ENCODE measurements around the gene THYN1.

THYN1 gene

DNA sequence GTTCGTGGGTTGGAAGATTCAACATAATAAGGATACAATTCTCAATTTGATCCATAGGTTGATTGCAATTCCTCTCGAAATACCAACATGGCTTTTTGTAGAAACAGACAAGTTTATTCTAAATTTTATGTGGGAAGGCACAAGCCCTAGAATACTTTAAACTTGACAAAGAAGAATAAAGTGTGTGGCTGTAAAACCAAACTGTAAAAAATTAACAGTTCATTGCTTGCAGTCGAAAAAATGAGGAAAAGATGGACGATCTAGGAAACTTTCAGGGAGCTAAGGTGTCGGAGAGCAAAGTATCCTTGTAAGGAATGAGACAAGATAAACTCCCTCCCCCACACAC, 22.0 kb upstream of the THYN1 start:
- Histone ChIP-seq H3K27me3 (ENCODE audit: control insufficient read depth in 1 of 2, insufficient read depth in 2 of 2, low read length in 2 of 2) (peaks cover 63 to 72% of the 10 kb centered on the region in 2 donors), H3K36me3 (ENCODE audit: control insufficient read depth in 1 of 2, insufficient read depth in 2 of 2, low read length in 2 of 2) (no peaks in the 10 kb centered on the region), H3K4me1 (ENCODE audit: control insufficient read depth in 1 of 2, insufficient read depth in 2 of 2, low read length in 2 of 2) (peaks cover 3 to 10% of the 10 kb centered on the region in 2 donors)

GRCh38 chr11:134273317-134273712, 20.2 kb upstream of the THYN1 start:
- H3K27me3 ChIP-seq (ENCODE audit: control insufficient read depth in 1 of 2, insufficient read depth in 2 of 2, low read length in 2 of 2), result peaks cover 56 to 68% of the 10 kb centered on the region in 2 donors
- no peak overlapping the region for H3K9ac ChIP-seq (ENCODE audit: low read depth in 1 of 2, low read length in 2 of 2)
- H3K4me3 ChIP-seq (ENCODE audit: low read depth in 1 of 2, low read length in 2 of 2), result no peak overlapping the region
- peaks cover 3 to 10% of the 10 kb centered on the region in 2 donors for H3K4me1 ChIP-seq (ENCODE audit: control insufficient read depth in 1 of 2, insufficient read depth in 2 of 2, low read length in 2 of 2)
- H3K9me3 ChIP-seq (ENCODE audit: control insufficient read depth in 1 of 2, low read length in 2 of 2), result no peaks in the 10 kb centered on the region
- H3K27ac ChIP-seq (ENCODE audit: low read depth, low read length), result no peak overlapping the region
- H3K36me3 ChIP-seq (ENCODE audit: control insufficient read depth in 1 of 2, insufficient read depth in 2 of 2, low read length in 2 of 2), result no peaks in the 10 kb centered on the region

More for the DNA sequence above, 22.0 kb upstream of the THYN1 start:
- H3K9me3 ChIP-seq (ENCODE audit: control insufficient read depth in 1 of 2, low read length in 2 of 2), result no peaks in the 10 kb centered on the region
- no peak overlapping the region for H3K27ac ChIP-seq (ENCODE audit: low read depth, low read length)
- H3K9ac ChIP-seq (ENCODE audit: low read depth in 1 of 2, low read length in 2 of 2), result no peak overlapping the region
- peak overlapping the region in 1 of 2 donors; percentile 66 for H3K4me3 ChIP-seq (ENCODE audit: low read depth in 1 of 2, low read length in 2 of 2)

DNA sequence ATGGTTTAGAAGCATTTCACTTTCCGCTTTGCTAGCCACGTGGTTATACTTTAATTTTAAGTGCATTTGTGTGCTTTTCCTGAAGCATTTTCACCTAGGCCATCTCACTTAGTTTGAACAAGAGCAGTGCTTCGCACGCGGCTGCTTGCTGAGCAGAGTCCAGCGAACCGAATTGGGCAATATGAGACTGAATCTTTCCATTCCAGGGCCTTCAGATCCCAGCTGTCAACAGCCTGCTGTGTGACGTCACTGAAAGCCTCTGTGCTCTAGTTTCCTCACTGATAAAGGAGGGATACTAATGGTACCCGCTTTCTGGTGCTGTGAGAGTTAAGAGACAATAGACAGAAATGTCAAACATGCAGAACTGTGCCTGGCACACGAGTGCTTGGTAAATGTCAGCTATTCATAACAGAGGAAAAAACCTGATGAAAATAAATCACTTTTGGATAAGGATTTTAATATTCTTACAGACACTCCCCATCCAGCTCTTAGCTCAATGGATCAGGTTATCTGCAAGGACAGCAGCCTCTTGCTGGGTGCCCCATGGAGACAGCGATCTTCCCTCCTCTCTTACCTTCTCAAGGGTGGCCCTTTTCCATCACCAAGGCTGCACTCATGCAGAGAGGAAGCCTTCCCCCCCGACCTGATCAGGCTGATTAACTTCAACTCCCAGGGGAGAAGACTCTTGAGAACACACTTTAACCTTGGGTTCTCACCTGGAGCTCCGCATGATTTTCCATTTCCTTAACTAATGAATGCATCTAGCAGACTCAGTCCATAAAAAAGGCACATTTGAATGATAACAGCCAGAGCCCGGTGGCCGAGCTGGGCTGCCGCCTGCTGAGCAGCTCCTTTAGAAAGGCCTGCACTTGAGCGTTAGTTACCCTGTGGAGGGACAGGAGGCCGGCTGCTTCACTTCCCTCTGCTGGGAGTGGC, 19.5 kb upstream of the THYN1 start:
- peaks cover 3 to 10% of the 10 kb centered on the region in 2 donors for H3K4me1 ChIP-seq (ENCODE audit: control insufficient read depth in 1 of 2, insufficient read depth in 2 of 2, low read length in 2 of 2)
- peaks cover 52 to 65% of the 10 kb centered on the region in 2 donors for H3K27me3 ChIP-seq (ENCODE audit: control insufficient read depth in 1 of 2, insufficient read depth in 2 of 2, low read length in 2 of 2)
- no peaks in the 10 kb centered on the region for H3K9me3 ChIP-seq (ENCODE audit: control insufficient read depth in 1 of 2, low read length in 2 of 2)
- no peak overlapping the region for H3K9ac ChIP-seq (ENCODE audit: low read depth in 1 of 2, low read length in 2 of 2)
- H3K27ac ChIP-seq (ENCODE audit: low read depth, low read length), result no peak overlapping the region
- H3K36me3 ChIP-seq (ENCODE audit: control insufficient read depth in 1 of 2, insufficient read depth in 2 of 2, low read length in 2 of 2), result no peaks in the 10 kb centered on the region
- no peak overlapping the region for H3K4me3 ChIP-seq (ENCODE audit: low read depth in 1 of 2, low read length in 2 of 2)

GRCh38 chr11:134271978-134272377, 18.8 kb upstream of the THYN1 start:
- H3K4me3 ChIP-seq (ENCODE audit: low read depth in 1 of 2, low read length in 2 of 2), result no peak overlapping the region
- no peak overlapping the region for H3K9ac ChIP-seq (ENCODE audit: low read depth in 1 of 2, low read length in 2 of 2)
- peaks cover 45 to 58% of the 10 kb centered on the region in 2 donors for H3K27me3 ChIP-seq (ENCODE audit: control insufficient read depth in 1 of 2, insufficient read depth in 2 of 2, low read length in 2 of 2)
- H3K4me1 ChIP-seq (ENCODE audit: control insufficient read depth in 1 of 2, insufficient read depth in 2 of 2, low read length in 2 of 2), result peaks cover 3 to 10% of the 10 kb centered on the region in 2 donors
- no peaks in the 10 kb centered on the region for H3K9me3 ChIP-seq (ENCODE audit: control insufficient read depth in 1 of 2, low read length in 2 of 2)
- no peak overlapping the region for H3K27ac ChIP-seq (ENCODE audit: low read depth, low read length)
- no peaks in the 10 kb centered on the region for H3K36me3 ChIP-seq (ENCODE audit: control insufficient read depth in 1 of 2, insufficient read depth in 2 of 2, low read length in 2 of 2)

DNA sequence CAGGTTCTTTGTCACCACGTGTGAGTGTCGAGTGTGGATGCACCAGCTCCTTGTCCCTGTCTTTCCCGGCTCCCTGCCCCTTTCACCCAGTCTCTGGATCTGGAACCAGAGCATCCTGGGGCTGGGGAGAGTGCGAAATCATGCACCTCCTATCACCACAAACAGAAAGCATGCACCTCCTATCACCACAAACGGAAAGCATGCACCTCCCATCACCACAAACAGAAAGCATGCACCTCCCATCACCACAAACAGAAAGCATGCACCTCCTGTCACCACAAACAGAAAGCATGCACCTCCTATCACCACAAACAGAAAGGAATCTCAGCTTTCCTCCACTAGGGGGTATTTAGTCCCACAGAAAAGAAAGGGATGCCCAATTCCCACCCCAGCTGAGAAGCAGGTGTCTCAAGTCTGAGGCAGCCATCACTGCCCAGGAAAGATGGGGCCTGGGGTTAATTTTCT, 17.1 kb upstream of the THYN1 start:
- H3K9me3 ChIP-seq (ENCODE audit: control insufficient read depth in 1 of 2, low read length in 2 of 2), result no peaks in the 10 kb centered on the region
- H3K27ac ChIP-seq (ENCODE audit: low read depth, low read length), result no peak overlapping the region
- no peaks in the 10 kb centered on the region for H3K36me3 ChIP-seq (ENCODE audit: control insufficient read depth in 1 of 2, insufficient read depth in 2 of 2, low read length in 2 of 2)
- H3K27me3 ChIP-seq (ENCODE audit: control insufficient read depth in 1 of 2, insufficient read depth in 2 of 2, low read length in 2 of 2), result peaks cover 28 to 41% of the 10 kb centered on the region in 2 donors
- peaks cover 0 to 1% of the 10 kb centered on the region in 2 donors for H3K4me1 ChIP-seq (ENCODE audit: control insufficient read depth in 1 of 2, insufficient read depth in 2 of 2, low read length in 2 of 2)
- H3K9ac ChIP-seq (ENCODE audit: low read depth in 1 of 2, low read length in 2 of 2), result no peak overlapping the region
- H3K4me3 ChIP-seq (ENCODE audit: low read depth in 1 of 2, low read length in 2 of 2), result no peak overlapping the region

GRCh38 chr11:134267966-134268365, 14.8 kb upstream of the THYN1 start:
- H3K27ac ChIP-seq (ENCODE audit: low read depth, low read length), result no peak overlapping the region
- no peak overlapping the region for H3K9ac ChIP-seq (ENCODE audit: low read depth in 1 of 2, low read length in 2 of 2)
- no peak overlapping the region for H3K4me3 ChIP-seq (ENCODE audit: low read depth in 1 of 2, low read length in 2 of 2)
- no peaks in the 10 kb centered on the region for H3K9me3 ChIP-seq (ENCODE audit: control insufficient read depth in 1 of 2, low read length in 2 of 2)
- H3K4me1 ChIP-seq (ENCODE audit: control insufficient read depth in 1 of 2, insufficient read depth in 2 of 2, low read length in 2 of 2), result no peaks in the 10 kb centered on the region
- H3K36me3 ChIP-seq (ENCODE audit: control insufficient read depth in 1 of 2, insufficient read depth in 2 of 2, low read length in 2 of 2), result peaks cover 0 to 7% of the 10 kb centered on the region in 2 donors
- H3K27me3 ChIP-seq (ENCODE audit: control insufficient read depth in 1 of 2, insufficient read depth in 2 of 2, low read length in 2 of 2), result peaks cover 13 to 20% of the 10 kb centered on the region in 2 donors

DNA sequence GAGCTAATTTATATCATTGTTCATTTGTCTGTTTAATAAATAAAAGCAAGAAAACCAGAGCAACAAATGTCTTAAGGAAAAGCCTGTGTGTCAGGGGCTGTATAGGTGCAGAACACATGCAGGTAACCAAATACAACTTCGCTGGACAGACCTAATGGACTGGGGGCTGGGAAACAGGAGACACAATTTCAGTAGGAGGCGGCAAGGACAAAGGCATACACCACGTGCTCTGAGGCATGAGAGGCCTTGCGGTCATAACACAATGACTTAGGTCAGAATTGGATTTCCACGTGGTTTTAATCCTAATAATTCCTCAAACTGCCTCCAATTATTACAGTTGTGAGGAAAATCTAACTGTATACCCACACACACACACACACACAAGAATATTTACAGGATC, 14.3 kb upstream of the THYN1 start:
- Histone ChIP-seq H3K27ac (ENCODE audit: low read depth, low read length) (no peak overlapping the region), H3K4me3 (ENCODE audit: low read depth in 1 of 2, low read length in 2 of 2) (no peak overlapping the region), H3K36me3 (ENCODE audit: control insufficient read depth in 1 of 2, insufficient read depth in 2 of 2, low read length in 2 of 2) (peaks cover 0 to 12% of the 10 kb centered on the region in 2 donors), H3K27me3 (ENCODE audit: control insufficient read depth in 1 of 2, insufficient read depth in 2 of 2, low read length in 2 of 2) (peaks cover 8 to 15% of the 10 kb centered on the region in 2 donors), H3K4me1 (ENCODE audit: control insufficient read depth in 1 of 2, insufficient read depth in 2 of 2, low read length in 2 of 2) (no peaks in the 10 kb centered on the region), H3K9me3 (ENCODE audit: control insufficient read depth in 1 of 2, low read length in 2 of 2) (no peaks in the 10 kb centered on the region), H3K9ac (ENCODE audit: low read depth in 1 of 2, low read length in 2 of 2) (no peak overlapping the region)

DNA sequence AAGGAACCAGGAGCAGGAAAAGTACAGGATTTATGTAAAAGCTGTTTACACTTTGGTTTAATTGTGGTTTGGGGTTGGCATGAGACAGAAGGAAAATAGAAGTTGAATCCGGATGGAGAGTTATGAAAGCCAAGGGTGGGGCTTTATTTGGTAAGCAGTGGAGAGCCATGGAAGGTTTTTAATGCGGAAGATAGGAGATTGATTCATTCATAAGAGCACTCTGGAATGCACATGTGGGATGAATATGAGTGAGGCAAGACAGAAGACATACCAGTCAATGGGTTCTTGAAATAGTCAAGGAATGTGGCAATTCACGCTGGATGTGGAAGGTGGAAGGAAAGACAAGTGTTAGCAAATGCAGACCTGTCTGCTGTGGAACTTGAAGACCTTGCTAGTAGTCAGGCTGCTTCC, 13.7 kb upstream of the THYN1 start:
- no peak overlapping the region for H3K27ac ChIP-seq (ENCODE audit: low read depth, low read length)
- H3K9ac ChIP-seq (ENCODE audit: low read depth in 1 of 2, low read length in 2 of 2), result no peak overlapping the region
- no peaks in the 10 kb centered on the region for H3K9me3 ChIP-seq (ENCODE audit: control insufficient read depth in 1 of 2, low read length in 2 of 2)
- H3K27me3 ChIP-seq (ENCODE audit: control insufficient read depth in 1 of 2, insufficient read depth in 2 of 2, low read length in 2 of 2), result peaks cover 5 to 11% of the 10 kb centered on the region in 2 donors
- H3K4me3 ChIP-seq (ENCODE audit: low read depth in 1 of 2, low read length in 2 of 2), result no peak overlapping the region
- H3K36me3 ChIP-seq (ENCODE audit: control insufficient read depth in 1 of 2, insufficient read depth in 2 of 2, low read length in 2 of 2), result peaks cover 0 to 18% of the 10 kb centered on the region in 2 donors
- no peaks in the 10 kb centered on the region for H3K4me1 ChIP-seq (ENCODE audit: control insufficient read depth in 1 of 2, insufficient read depth in 2 of 2, low read length in 2 of 2)

- Histone ChIP-seq H3K36me3 (ENCODE audit: control insufficient read depth in 1 of 2, insufficient read depth in 2 of 2, low read length in 2 of 2) (peaks cover 0 to 22% of the 10 kb centered on the region in 2 donors), H3K9ac (ENCODE audit: low read depth in 1 of 2, low read length in 2 of 2) (no peak overlapping the region), H3K27me3 (ENCODE audit: control insufficient read depth in 1 of 2, insufficient read depth in 2 of 2, low read length in 2 of 2) (peaks cover 1 to 7% of the 10 kb centered on the region in 2 donors), H3K27ac (ENCODE audit: low read depth, low read length) (no peak overlapping the region), H3K9me3 (ENCODE audit: control insufficient read depth in 1 of 2, low read length in 2 of 2) (no peaks in the 10 kb centered on the region), H3K4me3 (ENCODE audit: low read depth in 1 of 2, low read length in 2 of 2) (no peak overlapping the region), H3K4me1 (ENCODE audit: control insufficient read depth in 1 of 2, insufficient read depth in 2 of 2, low read length in 2 of 2) (no peaks in the 10 kb centered on the region)
These were observed 13.3 kb upstream of the THYN1 start for GRCh38 chr11:134266440-134266839.

- peaks cover 0 to 34% of the 10 kb centered on the region in 2 donors for H3K36me3 ChIP-seq (ENCODE audit: control insufficient read depth in 1 of 2, insufficient read depth in 2 of 2, low read length in 2 of 2)
- H3K27me3 ChIP-seq (ENCODE audit: control insufficient read depth in 1 of 2, insufficient read depth in 2 of 2, low read length in 2 of 2), result no peaks in the 10 kb centered on the region
- no peaks in the 10 kb centered on the region for H3K9me3 ChIP-seq (ENCODE audit: control insufficient read depth in 1 of 2, low read length in 2 of 2)
- H3K4me1 ChIP-seq (ENCODE audit: control insufficient read depth in 1 of 2, insufficient read depth in 2 of 2, low read length in 2 of 2), result no peaks in the 10 kb centered on the region
- H3K9ac ChIP-seq (ENCODE audit: low read depth in 1 of 2, low read length in 2 of 2), result no peak overlapping the region
- no peak overlapping the region for H3K4me3 ChIP-seq (ENCODE audit: low read depth in 1 of 2, low read length in 2 of 2)
- no peak overlapping the region for H3K27ac ChIP-seq (ENCODE audit: low read depth, low read length)
These were observed 12.0 kb upstream of the THYN1 start for GRCh38 chr11:134264966-134265764.
